Panc1 (cell line): Measurements from ENCODE around the gene SETD3. TPM values are rescaled to one million over a fixed set of nuclear protein-coding genes. Genes with fewer than 3 reads are reported as not detected.

Experiments
- ATAC-seq: fragments of 200-7000 bp; cut with Tn5 transposase; 2 replicates; pipeline ENCODE4 v1.9.1; 2020; ENCODE audit warnings: mild to moderate bottlenecking, moderate library complexity
- BruUV-seq: library from RNA; stranded (reverse); fragments of 400-500 nt; replicated peaks from 2 replicates; lab custom pipeline; 2021; lab: Mats Ljungman, UMichigan
- CTCF ChIA-PET: fragments of 300-600 bp; sonication (Branson Sonifier 250); formaldehyde crosslinking; loops from one replicate; lab custom pipeline; 2022; ENCODE audit warnings: antibody characterized with exemption; lab: Charles Lee
- POLR2A ChIA-PET: fragments of 300-600 bp; sonication (Branson Sonifier 250); formaldehyde crosslinking; loops from one replicate; lab custom pipeline; 2022; ENCODE audit warnings: antibody characterized with exemption; lab: Charles Lee
- DNase-seq: peaks from one replicate; pipeline ENCODE4 v3.0.0-alpha.2; 2010; ENCODE audit warnings: low read depth, low spot score
- H3K27ac ChIP-seq: 2 replicates; pipeline ENCODE4 v1.5.1; 2011; ENCODE audit warnings: mild to moderate bottlenecking, low read length, inconsistent platforms
- H3K27me3 ChIP-seq: fragments of 200-500 bp; sonication (Bioruptor generic); 2 replicates; pipeline ENCODE4 v1.6.0; 2014; ENCODE audit warnings: low read length, inconsistent platforms; ENCODE audit not compliant: control insufficient read depth, insufficient read depth
- H3K36me3 ChIP-seq: fragments of 200-500 bp; sonication (Bioruptor generic); 2 replicates; pipeline ENCODE4 v1.5.1; 2014; ENCODE audit warnings: inconsistent platforms, mild to moderate bottlenecking, low read length, moderate library complexity; ENCODE audit not compliant: control insufficient read depth, insufficient read depth
- H3K4me1 ChIP-seq: 2 replicates; pipeline ENCODE4 v1.5.1; 2011; ENCODE audit warnings: inconsistent platforms, mild to moderate bottlenecking, low read length, moderate library complexity; ENCODE audit not compliant: control insufficient read depth, insufficient read depth
- H3K4me3 ChIP-seq, 2 experiments: 2 replicates each; pipeline ENCODE4 v1.5.1; 2011 to 2012; ENCODE audit warnings: low read depth in 2 of 2, low read length in 2 of 2, mild to moderate bottlenecking in 2 of 2, inconsistent platforms in 1 of 2, moderate library complexity in 1 of 2
- H3K9me3 ChIP-seq: fragments of 200-500 bp; sonication (Bioruptor generic); 2 replicates; pipeline ENCODE4 v1.5.1; 2014; ENCODE audit warnings: low read depth, mild to moderate bottlenecking, inconsistent platforms, low read length, moderate library complexity; ENCODE audit not compliant: control insufficient read depth, insufficient read depth
- CTCF ChIP-seq: fragments of 450-650 bp; IDR thresholded peaks from 2 replicates; pipeline ENCODE4 v1.5.1; 2017; ENCODE audit warnings: mild to moderate bottlenecking
- POLR2AphosphoS5 ChIP-seq: IDR thresholded peaks from 2 replicates; pipeline ENCODE4 v1.6.1; 2012; ENCODE audit warnings: mild to moderate bottlenecking, low read depth, low read length, moderate library complexity
- REST ChIP-seq, 2 experiments: IDR thresholded peaks; 2 replicates each; pipeline ENCODE4 v1.6.1; 2011 to 2012; ENCODE audit warnings: low read depth in 2 of 2, control low read depth in 1 of 2, low read length in 1 of 2, mild to moderate bottlenecking in 1 of 2, moderate library complexity in 1 of 2; ENCODE audit not compliant: insufficient read depth in 1 of 2
- SIN3A ChIP-seq: IDR thresholded peaks from 2 replicates; pipeline ENCODE4 v1.6.1; 2012; ENCODE audit warnings: low read depth, mild to moderate bottlenecking, low read length, moderate library complexity, borderline replicate concordance; ENCODE audit not compliant: insufficient read depth
- TCF7L2 ChIP-seq: IDR thresholded peaks from 2 replicates; pipeline ENCODE4 v1.6.1; 2011; ENCODE audit warnings: mild to moderate bottlenecking, low read depth, low read length, inconsistent platforms
- in situ Hi-C: cut with HindIII; loops from 2 replicates; pipeline ENCODE4 v1.10.0; 2016; ENCODE audit warnings: low sequenced_read_pairs, low pct_unique_long_range_greater_than_20kb
- intact Hi-C: fragments of 100-400 bp; cut with micrococcal nuclease; formaldehyde crosslinking; loops from one replicate; pipeline ENCODE4 v1.10.0; 2022; ENCODE audit not compliant: unreplicated experiment
- total RNA-seq: library from RNA; stranded (reverse); gene quantifications from one replicate; pipeline ENCODE4 v1.2.1, GENCODE V29; 2021; ENCODE audit not compliant: unreplicated experiment

The SETD3 gene
- total RNA-seq, 1 experiment from 2014 or later: 51.1 TPM

GRCh38 chr14:99415496-99416281 lies 65.0 kb downstream of the SETD3 start:
- H3K4me3 ChIP-seq: no peak overlapping the region
- POLR2A ChIA-PET: interaction anchor here (0.6 kb wide), 1 partner anchor 96 kb away, joined by 4 read pairs; no protein-coding TSS in a partner anchor
- H3K9me3 ChIP-seq: no peaks in the 10 kb centered on the region
- H3K4me1 ChIP-seq: no peaks in the 10 kb centered on the region
- ATAC-seq (peak; percentile 87), DNase-seq (peak; percentile 56)
- no peaks in the 10 kb centered on the region for H3K27me3 ChIP-seq
- CTCF ChIA-PET: interaction anchor here (0.6 to 1.5 kb wide), 4 partner anchors 23 to 197 kb away, joined by 3 to 9 read pairs (median 3); no protein-coding TSS in a partner anchor
- no peak overlapping the region for H3K27ac ChIP-seq
- TF ChIP-seq CTCF (peak; percentile 68; the same call in 1 of the 2 replicates), POLR2AphosphoS5 (no peak)
- in situ Hi-C loops: no loop called here
- intact Hi-C loops: loop anchor here (1.0 to 10.0 kb wide), 2 partner anchors 22 to 91 kb away; no protein-coding TSS in a partner anchor
- BruUV-seq: no TSS peak
- H3K36me3 ChIP-seq: no peaks in the 10 kb centered on the region

- POLR2A ChIA-PET: no interaction called here
- Histone ChIP-seq H3K4me3 (no peak overlapping the region), H3K4me1 (no peaks in the 10 kb centered on the region), H3K36me3 (no peaks in the 10 kb centered on the region), H3K9me3 (no peaks in the 10 kb centered on the region), H3K27ac (no peak overlapping the region), H3K27me3 (no peaks in the 10 kb centered on the region)
- ATAC-seq: no peak
- CTCF ChIA-PET: no interaction called here
- no peak for DNase-seq
- BruUV-seq: no TSS peak
- intact Hi-C loops (loop anchor here (10.0 kb wide), 1 partner anchor 89 kb away; no protein-coding TSS in a partner anchor), in situ Hi-C loops (no loop called here)
- TF ChIP-seq REST (IDR thresholded peaks at IDR 0.05; ENCODE audit: insufficient read depth in 1 of 2, low read depth in 2 of 2, low read length in 1 of 2): no peak
- no peak for TF ChIP-seq SIN3A
- no peak for TF ChIP-seq POLR2AphosphoS5
- TF ChIP-seq TCF7L2: no peak
- no peak for TF ChIP-seq CTCF
Observed at GRCh38 chr14:99413911-99414310, 66.7 kb downstream of the SETD3 start.
